NCI-H1436 treated with DMSO at 0.1 percent for 48 hours (cell line): ENCODE data around the gene FAM83E.
"Not testable (repeated sequence)": the region's sequence is repeated elsewhere in the genome, so short reads cannot be mapped to it uniquely, and the experiment has no call there.

Experiments
- DNase-seq: peaks from one replicate; lab custom pipeline; 2025; lab: John Stamatoyannopoulos, UW

The FAM83E gene

GRCh38 chr19:48611872-48612271, 3.0 kb downstream of the FAM83E start:
- no peak for DNase-seq

DNA sequence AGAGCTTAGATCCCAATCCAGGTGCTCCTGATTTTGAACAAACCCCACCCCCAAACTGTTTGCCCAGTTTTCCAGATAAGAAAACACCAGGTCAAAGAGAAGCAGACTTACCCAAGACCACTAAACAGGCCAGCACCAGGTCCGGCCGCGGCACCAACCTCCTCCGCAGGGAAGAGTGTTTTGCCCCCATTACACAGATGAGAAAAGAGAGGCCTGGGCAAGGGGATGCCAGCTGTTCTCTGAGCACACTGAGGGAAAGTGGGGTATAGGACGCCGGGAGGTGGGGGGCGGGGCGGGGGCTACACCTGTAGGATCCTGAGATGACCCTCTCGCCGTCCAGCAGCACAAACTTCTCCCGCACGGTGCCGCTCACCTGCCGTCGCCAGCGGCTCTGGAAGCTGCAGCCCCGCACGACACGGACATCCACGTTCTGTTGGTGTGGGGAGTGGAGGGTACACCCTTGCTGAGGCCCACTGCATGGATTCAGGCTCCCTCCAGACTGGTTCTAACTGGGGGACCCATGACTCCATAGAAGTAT, 5.2 kb downstream of the FAM83E start:
- DNase-seq: no peak

DNA sequence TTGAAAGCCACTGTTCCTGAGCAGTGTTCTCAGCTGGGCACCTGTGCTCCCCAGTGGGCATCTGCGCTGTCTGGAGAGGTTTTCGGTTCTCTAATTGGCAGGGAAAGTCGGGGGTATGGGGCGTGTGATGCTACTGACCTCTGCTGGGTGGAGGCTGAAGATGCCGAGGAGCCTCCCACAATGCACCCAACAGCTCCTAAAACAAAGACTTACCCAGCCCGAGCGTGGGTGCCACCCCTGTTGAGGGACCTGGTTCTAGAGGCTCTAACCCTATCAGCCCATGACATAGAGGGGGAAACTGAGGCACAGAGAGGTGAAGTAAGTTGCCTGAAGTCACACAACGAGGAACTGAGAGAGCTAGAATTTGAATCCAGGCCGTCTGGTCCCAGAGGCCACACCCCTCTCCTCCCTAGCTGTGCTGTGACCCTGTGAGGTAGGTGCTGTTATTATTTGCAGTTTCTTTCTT, 6.0 kb downstream of the FAM83E start:
- no peak for DNase-seq

GRCh38 chr19:48607359-48607755, 7.5 kb downstream of the FAM83E start:
- no peak for DNase-seq

GRCh38 chr19:48606463-48607358, 8.2 kb downstream of the FAM83E start, which contains the start of gene SPACA4:
TSS of gene SPACA4 (plus strand) at chr19:48606742. CDS start at chr19:48606979, 237 bp downstream.
- DNase-seq: no peak

GRCh38 chr19:48603850-48604249, 11.0 kb downstream of the FAM83E start:
- no peak for DNase-seq

DNA sequence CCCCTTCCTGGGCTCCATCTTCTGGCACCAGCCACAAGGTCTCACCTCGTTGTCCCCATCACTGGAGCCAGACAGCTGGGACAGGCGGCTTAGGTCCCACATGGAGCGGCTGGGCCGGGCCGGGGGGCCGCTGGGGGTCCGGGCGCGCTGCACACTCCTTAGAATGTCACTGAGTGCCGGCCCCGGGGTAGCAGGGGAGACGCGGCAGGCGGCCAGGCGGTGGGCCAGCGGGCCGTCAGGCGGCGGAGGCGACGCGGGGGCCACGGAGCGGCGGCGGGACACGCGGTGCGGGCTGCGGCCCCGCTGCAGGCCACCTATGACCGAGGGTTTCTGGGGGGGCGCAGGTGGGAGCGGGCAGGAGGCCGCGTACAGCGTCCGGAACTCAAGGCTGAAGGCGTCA, 11.4 kb downstream of the FAM83E start:
- DNase-seq: no peak

DNA sequence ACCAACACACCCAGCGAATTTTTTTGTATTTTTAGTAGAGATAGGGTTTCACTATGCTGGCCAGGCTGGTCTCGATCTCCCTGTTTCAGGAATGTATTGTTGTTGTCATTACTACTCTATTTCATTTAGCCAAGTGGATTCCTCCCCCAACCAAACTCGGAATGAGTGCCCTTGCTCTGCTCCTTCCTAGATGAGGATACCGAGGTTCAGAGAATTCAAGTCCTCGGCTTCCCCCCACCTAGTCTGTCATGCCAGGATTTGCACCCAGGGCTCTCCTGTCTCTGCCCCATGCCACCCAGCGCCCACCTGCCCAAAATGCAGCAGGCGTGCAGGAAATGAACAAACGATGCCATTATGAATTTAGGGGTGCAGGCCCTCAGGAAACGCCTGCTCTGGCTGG, 11.9 kb downstream of the FAM83E start:
- DNase-seq: no peak

DNA sequence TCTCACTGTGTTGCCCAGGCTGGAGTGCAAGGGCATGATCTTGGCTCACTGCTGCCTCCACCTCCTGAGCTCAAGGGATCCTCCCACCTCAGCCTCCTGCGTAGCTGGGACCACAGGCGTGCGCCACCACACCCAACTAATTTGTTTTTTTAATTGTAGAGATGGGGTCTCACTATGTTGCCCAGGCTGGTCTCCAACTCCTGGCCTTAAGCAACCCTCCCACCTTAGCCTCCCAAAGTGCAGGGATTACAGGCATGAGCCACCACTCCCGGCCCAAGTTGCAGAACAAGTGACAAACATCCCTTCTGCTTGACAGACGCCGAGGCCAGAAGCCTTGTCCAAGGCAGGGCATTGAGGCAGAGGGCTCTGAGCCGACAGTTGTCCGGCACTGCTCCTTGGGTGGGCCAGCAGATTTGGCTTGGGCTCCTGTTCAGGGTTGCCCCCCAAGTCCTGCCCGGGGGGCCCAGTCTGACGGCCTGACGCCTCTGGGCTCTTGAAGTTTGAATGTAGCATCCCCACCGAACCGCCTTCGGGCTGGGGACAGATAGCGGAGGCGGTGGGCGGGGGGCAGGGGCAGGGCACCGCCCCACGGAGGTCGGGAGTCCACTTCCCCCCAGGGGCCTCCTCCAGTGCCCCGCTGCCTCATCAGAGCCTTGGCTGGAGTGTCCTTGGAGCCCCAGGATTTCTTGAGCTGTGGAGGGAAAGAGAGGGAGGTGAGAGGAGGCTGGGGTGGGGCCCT, 14.0 kb downstream of the FAM83E start:
- DNase-seq: no peak

GRCh38 chr19:48598996-48599700, 15.7 kb downstream of the FAM83E start:
- no peak for DNase-seq

GRCh38 chr19:48596679-48597465, 18.0 kb downstream of the FAM83E start:
- no peak for DNase-seq

GRCh38 chr19:48596237-48596636, 18.6 kb downstream of the FAM83E start:
- DNase-seq: no peak

DNA sequence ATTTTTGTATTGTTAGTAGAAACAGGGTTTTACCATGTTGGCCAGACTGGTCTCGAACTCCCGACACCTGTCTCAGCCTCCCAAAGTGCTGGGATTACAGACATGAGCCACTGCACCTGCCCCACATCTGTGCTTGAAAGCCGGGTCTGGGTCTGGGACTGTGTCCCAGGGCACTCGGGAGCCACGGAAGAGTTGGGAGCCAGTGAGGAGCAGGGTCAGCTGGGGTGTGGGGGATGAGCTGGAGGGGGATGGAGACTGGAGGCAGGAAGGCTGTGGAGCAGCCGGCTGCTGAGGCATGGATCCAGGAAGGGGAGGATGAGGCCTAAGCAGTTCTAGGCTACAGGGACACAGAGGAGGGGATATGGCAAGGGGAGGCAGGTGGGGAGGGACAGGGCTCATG, 19.0 kb downstream of the FAM83E start:
- DNase-seq: no peak

DNA sequence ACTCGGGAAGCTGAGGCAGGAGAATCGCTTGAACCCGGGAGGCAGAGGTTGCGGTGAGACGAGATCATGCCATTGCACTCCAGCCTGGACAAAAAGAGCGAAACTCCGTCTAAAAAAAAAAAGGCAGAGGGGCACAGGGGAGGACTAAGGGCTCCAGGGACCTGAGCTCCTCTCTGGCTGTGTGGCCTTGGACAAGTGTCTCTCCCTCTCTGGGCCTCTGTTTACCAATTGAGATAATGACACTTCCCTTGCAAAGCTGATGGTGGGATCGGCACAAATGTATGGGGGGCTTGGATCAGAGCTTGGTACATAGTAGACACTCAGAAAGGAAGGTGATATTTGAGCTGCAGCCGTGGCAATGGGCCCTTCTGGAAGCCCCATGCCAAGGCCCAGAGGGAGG, 19.7 kb downstream of the FAM83E start:
- DNase-seq: no peak

GRCh38 chr19:48591021-48591420, 23.9 kb downstream of the FAM83E start:
- no peak for DNase-seq

GRCh38 chr19:48588670-48589401, 26.0 kb downstream of the FAM83E start:
- no peak for DNase-seq

DNA sequence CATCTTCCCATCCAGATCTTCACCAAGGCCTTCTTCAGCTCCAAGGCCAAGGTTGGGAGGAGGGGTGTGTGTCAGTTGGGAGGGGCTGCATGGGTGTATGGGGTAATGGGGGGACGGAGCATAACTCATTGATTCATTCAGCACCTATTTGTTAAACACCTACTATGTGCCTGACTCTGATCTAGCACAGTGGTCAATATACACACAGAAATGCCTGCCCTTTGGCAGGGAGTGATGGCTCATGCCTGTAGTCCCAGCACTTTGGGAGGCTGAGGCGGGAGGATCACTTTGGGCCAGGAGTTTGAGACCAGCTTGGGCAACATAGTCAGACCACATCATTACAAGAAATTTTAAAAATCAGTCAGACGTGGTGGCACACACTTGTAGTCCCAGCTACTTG, 27.5 kb downstream of the FAM83E start:
- no peak for DNase-seq

DNA sequence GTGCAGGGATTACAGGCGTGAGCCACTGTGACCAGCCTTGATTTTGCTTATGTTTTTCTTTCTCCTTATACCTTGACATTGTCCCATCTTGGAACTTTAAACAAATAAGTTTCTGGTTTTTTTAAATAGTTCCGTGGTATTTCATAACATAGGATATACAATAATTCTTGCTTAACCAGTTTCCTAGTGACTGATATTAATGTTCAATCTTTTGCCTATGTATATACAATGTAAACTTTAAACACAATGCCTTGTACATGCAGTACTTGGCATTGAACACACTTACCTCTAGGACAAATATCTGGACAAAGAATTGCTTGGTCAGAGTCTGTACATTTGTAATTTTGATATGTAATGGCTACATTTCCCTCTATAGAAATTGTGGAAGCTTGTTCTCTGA, 32.7 kb downstream of the FAM83E start:
- DNase-seq: no peak

DNA sequence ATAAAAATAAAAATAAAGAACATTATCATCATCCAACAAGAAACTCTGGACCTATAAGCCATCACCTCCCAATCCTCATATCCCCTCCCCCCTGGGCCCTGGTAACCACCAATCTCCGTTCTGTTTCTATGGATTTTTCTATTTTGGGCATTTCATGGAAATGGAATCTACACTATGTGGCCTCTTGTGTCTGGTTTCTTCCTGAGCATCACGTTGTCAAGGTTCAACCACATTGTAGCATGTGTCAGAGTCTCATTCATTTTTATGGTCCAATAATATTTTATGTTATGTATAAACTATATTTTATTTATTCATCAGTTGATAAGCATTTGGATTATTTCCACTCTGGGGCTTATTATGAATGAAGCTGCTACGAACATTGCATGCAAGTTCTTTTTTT, 36.0 kb downstream of the FAM83E start:
- DNase-seq: no peak

DNA sequence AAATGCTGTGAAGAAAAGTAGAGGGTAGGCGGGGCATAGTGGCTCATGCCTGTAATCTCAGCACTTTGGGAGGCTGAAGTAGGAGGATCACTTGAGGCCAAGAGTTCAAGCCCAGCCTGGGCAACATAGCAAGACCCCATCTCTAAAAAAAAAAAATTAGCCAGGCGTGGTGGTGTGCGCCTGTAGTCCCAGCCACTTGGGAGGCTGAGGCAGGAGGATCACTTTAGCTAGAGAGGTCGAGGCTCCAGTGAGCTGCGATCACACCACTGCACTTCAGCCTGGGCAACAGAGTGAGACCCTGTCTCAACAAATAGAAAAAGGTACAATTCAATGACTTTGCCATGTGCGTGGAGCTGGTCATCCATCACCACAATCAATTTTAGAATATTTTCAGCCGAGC, 37.0 kb downstream of the FAM83E start:
- DNase-seq: not testable (repeated sequence)
